HepG2 (cell line): ENCODE data around the gene BCL2L2. TPM values are rescaled to one million over a fixed set of nuclear protein-coding genes. Genes with fewer than 3 reads are reported as not detected.
A peak's percentile ranks its signal among the peaks of the same experiment; 100 is the strongest.

Experiments
- GABPA ChIP-seq, 2 experiments: IDR thresholded peaks; 2 replicates each; pipeline ENCODE4 v1.6.1; 2011 to 2016; ENCODE audit warnings: low read depth in 2 of 2, low read length in 1 of 2, missing biosample characterization in 1 of 2, missing genetic modification characterization in 1 of 2
- JDP2 ChIP-seq: sonication (generic); formaldehyde crosslinking; IDR thresholded peaks from 2 replicates; pipeline ENCODE4 v1.8.1; 2022; ENCODE audit warnings: missing genetic modification reagents, borderline replicate concordance
- JUN ChIP-seq: sonication (generic); formaldehyde crosslinking; IDR thresholded peaks from 2 replicates; pipeline ENCODE4 v1.4.0; 2020; ENCODE audit warnings: mild to moderate bottlenecking, missing genetic modification reagents
- SIX1 ChIP-seq: sonication (generic); formaldehyde crosslinking; IDR thresholded peaks from 2 replicates; pipeline ENCODE4 v1.4.0; 2020; ENCODE audit warnings: missing genetic modification reagents, borderline replicate concordance
- SRSF4 ChIP-seq: fragments of 200-400 bp; formaldehyde crosslinking; IDR thresholded peaks from one replicate; pipeline ENCODE4 v1.6.1; 2018; ENCODE audit warnings: mild to moderate bottlenecking, low read depth, low read length, moderate library complexity; ENCODE audit not compliant: poor library complexity, severe bottlenecking
- ZKSCAN1 ChIP-seq: fragments of 150-350 bp; IDR thresholded peaks from 2 replicates; pipeline ENCODE4 v1.6.1; 2014; ENCODE audit warnings: low read length
- ZNF567 ChIP-seq: sonication (generic); formaldehyde crosslinking; IDR thresholded peaks from 2 replicates; pipeline ENCODE4 v1.8.1; 2023; ENCODE audit warnings: mild to moderate bottlenecking, missing genetic modification reagents, borderline replicate concordance
- ZNF678 ChIP-seq: sonication (generic); formaldehyde crosslinking; IDR thresholded peaks from 2 replicates; pipeline ENCODE4 v1.4.0; 2020; ENCODE audit warnings: mild to moderate bottlenecking, missing genetic modification reagents
- polyA plus RNA-seq, 8 experiments: library from polyadenylated mRNA; depleted of rRNA in 3 of 8; stranded (reverse) in 7 of 8; unstranded in 1 of 8; fragments of >200 nt; fragmentation: Illumina TruSeq in 4 of 8; extraction: Trizol in 4 of 8; gene quantifications; 2 replicates each; pipeline versions ENCODE4 v1.2.1 to v1.2.3, GENCODE V29; 2011 to 2016; ENCODE audit warnings: low read depth in 4 of 8, missing spikeins in 1 of 8, mixed read lengths in 1 of 8; ENCODE audit not compliant: insufficient read depth in 1 of 8
- total RNA-seq, 5 experiments: library from RNA; depleted of rRNA; stranded (reverse); fragments of >200 nt; fragmentation: Illumina TruSeq; extraction: Trizol; gene quantifications; 2 replicates each; pipeline ENCODE4 v1.2.3, GENCODE V29; 2016; ENCODE audit warnings: low read depth in 1 of 5
- TF ChIP-seq, protein P1 (sequence below): sonication (generic); formaldehyde crosslinking; IDR thresholded peaks from 2 replicates; pipeline ENCODE4 v1.5.0; 2020; ENCODE audit warnings: mild to moderate bottlenecking, missing genetic modification reagents
- TF ChIP-seq, protein P2 (sequence below): sonication (generic); formaldehyde crosslinking; IDR thresholded peaks from 2 replicates; pipeline ENCODE4 v1.4.0; 2020; ENCODE audit warnings: mild to moderate bottlenecking, missing genetic modification reagents, borderline replicate concordance
- TF ChIP-seq, protein P3 (sequence below): sonication (generic); formaldehyde crosslinking; conservative IDR thresholded peaks from 2 replicates; pipeline ENCODE4 v1.8.0; 2022; ENCODE audit warnings: missing genetic modification reagents
- TF ChIP-seq, protein P4 (sequence below): IDR thresholded peaks from 2 replicates; pipeline ENCODE4 v1.6.1; 2016; ENCODE audit warnings: control low read depth
- TF ChIP-seq, protein P5 (sequence below): sonication (generic); formaldehyde crosslinking; IDR thresholded peaks from 2 replicates; pipeline ENCODE4 v1.4.0; 2020; ENCODE audit warnings: mild to moderate bottlenecking, missing genetic modification reagents
- TF ChIP-seq, protein P6 (sequence below): IDR thresholded peaks from 2 replicates; pipeline ENCODE4 v1.6.1; 2016; ENCODE audit warnings: low read depth, control low read depth

Gene BCL2L2
- total and polyA plus RNA-seq, 2 of the 13 experiments (the other 11 are each of a cell fraction or from before 2014, with no cell fraction given), result 28.1 to 49.8 TPM

DNA sequence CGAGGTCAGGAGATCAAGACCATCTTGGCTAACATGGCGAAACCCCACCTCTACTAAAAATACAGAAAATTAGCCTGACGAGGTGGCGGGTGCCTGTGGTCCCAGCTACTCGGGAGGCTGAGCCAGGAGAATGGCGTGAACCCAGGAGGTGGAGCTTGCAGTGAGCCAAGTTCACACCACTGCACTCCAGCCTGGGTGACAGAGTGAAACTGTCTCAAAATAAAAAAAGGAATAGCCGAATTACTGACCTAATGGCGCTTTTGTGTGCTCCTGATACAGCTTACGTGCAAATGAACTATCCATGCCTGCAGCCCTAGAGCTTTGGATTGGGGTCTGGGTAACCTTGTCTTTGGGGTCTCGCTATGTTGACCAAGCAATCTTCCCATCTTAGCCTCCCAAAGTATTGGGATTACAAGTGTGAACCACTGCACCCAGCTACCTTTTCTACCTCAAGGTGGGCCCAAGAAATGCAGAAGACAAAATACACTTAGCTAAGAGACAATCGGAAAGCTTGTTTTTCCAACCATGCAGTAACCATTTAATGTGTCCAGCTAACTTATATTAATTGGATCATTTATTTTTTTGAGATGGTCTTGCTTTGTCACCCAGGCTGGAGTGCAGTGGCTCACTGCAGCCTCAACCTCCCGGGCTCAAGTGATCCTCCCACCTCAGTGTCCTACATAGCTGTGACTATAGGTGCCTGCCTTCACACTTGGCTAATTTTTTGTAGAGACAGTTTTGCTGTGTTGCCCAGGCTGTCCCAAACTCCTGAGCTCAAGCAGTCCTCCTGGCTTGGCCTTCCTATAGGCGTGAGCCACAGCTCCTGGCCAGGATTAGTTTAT, 20.1 kb downstream of the BCL2L2 start (continued):
- TF ChIP-seq, protein P1, sequence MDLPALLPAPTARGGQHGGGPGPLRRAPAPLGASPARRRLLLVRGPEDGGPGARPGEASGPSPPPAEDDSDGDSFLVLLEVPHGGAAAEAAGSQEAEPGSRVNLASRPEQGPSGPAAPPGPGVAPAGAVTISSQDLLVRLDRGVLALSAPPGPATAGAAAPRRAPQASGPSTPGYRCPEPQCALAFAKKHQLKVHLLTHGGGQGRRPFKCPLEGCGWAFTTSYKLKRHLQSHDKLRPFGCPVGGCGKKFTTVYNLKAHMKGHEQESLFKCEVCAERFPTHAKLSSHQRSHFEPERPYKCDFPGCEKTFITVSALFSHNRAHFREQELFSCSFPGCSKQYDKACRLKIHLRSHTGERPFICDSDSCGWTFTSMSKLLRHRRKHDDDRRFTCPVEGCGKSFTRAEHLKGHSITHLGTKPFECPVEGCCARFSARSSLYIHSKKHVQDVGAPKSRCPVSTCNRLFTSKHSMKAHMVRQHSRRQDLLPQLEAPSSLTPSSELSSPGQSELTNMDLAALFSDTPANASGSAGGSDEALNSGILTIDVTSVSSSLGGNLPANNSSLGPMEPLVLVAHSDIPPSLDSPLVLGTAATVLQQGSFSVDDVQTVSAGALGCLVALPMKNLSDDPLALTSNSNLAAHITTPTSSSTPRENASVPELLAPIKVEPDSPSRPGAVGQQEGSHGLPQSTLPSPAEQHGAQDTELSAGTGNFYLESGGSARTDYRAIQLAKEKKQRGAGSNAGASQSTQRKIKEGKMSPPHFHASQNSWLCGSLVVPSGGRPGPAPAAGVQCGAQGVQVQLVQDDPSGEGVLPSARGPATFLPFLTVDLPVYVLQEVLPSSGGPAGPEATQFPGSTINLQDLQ, result no peak
- TF ChIP-seq, protein P2, sequence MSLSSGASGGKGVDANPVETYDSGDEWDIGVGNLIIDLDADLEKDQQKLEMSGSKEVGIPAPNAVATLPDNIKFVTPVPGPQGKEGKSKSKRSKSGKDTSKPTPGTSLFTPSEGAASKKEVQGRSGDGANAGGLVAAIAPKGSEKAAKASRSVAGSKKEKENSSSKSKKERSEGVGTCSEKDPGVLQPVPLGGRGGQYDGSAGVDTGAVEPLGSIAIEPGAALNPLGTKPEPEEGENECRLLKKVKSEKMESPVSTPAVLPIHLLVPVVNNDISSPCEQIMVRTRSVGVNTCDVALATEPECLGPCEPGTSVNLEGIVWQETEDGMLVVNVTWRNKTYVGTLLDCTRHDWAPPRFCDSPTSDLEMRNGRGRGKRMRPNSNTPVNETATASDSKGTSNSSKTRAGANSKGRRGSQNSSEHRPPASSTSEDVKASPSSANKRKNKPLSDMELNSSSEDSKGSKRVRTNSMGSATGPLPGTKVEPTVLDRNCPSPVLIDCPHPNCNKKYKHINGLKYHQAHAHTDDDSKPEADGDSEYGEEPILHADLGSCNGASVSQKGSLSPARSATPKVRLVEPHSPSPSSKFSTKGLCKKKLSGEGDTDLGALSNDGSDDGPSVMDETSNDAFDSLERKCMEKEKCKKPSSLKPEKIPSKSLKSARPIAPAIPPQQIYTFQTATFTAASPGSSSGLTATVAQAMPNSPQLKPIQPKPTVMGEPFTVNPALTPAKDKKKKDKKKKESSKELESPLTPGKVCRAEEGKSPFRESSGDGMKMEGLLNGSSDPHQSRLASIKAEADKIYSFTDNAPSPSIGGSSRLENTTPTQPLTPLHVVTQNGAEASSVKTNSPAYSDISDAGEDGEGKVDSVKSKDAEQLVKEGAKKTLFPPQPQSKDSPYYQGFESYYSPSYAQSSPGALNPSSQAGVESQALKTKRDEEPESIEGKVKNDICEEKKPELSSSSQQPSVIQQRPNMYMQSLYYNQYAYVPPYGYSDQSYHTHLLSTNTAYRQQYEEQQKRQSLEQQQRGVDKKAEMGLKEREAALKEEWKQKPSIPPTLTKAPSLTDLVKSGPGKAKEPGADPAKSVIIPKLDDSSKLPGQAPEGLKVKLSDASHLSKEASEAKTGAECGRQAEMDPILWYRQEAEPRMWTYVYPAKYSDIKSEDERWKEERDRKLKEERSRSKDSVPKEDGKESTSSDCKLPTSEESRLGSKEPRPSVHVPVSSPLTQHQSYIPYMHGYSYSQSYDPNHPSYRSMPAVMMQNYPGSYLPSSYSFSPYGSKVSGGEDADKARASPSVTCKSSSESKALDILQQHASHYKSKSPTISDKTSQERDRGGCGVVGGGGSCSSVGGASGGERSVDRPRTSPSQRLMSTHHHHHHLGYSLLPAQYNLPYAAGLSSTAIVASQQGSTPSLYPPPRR (CRISPR knock-in tag), result no peak
- no peak for TF ChIP-seq GABPA (IDR thresholded peaks at IDR 0.05; ENCODE audit: low read depth, low read length)
- TF ChIP-seq GABPA (CRISPR knock-in tag; IDR thresholded peaks at IDR 0.05; ENCODE audit: low read depth), result no peak
- no peak for TF ChIP-seq JUN (CRISPR knock-in tag)
- TF ChIP-seq, protein P3, sequence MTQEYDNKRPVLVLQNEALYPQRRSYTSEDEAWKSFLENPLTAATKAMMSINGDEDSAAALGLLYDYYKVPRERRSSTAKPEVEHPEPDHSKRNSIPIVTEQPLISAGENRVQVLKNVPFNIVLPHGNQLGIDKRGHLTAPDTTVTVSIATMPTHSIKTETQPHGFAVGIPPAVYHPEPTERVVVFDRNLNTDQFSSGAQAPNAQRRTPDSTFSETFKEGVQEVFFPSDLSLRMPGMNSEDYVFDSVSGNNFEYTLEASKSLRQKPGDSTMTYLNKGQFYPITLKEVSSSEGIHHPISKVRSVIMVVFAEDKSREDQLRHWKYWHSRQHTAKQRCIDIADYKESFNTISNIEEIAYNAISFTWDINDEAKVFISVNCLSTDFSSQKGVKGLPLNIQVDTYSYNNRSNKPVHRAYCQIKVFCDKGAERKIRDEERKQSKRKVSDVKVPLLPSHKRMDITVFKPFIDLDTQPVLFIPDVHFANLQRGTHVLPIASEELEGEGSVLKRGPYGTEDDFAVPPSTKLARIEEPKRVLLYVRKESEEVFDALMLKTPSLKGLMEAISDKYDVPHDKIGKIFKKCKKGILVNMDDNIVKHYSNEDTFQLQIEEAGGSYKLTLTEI (CRISPR knock-in tag), result no peak
- 0 out of 2 replicates have a peak, but pooled peaks have one; percentile 10 for TF ChIP-seq SIX1 (CRISPR knock-in tag)
- TF ChIP-seq, protein P4, sequence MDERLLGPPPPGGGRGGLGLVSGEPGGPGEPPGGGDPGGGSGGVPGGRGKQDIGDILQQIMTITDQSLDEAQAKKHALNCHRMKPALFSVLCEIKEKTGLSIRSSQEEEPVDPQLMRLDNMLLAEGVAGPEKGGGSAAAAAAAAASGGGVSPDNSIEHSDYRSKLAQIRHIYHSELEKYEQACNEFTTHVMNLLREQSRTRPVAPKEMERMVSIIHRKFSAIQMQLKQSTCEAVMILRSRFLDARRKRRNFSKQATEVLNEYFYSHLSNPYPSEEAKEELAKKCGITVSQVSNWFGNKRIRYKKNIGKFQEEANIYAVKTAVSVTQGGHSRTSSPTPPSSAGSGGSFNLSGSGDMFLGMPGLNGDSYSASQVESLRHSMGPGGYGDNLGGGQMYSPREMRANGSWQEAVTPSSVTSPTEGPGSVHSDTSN, result no peak
- no peak; the same call in 1 of the 2 replicates for TF ChIP-seq JDP2 (CRISPR knock-in tag)
- TF ChIP-seq, protein P5, sequence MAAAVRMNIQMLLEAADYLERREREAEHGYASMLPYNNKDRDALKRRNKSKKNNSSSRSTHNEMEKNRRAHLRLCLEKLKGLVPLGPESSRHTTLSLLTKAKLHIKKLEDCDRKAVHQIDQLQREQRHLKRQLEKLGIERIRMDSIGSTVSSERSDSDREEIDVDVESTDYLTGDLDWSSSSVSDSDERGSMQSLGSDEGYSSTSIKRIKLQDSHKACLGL, result no peak
- TF ChIP-seq ZKSCAN1, result 0 out of 2 replicates have a peak, but pooled peaks have one; percentile 8
- TF ChIP-seq, protein P6, sequence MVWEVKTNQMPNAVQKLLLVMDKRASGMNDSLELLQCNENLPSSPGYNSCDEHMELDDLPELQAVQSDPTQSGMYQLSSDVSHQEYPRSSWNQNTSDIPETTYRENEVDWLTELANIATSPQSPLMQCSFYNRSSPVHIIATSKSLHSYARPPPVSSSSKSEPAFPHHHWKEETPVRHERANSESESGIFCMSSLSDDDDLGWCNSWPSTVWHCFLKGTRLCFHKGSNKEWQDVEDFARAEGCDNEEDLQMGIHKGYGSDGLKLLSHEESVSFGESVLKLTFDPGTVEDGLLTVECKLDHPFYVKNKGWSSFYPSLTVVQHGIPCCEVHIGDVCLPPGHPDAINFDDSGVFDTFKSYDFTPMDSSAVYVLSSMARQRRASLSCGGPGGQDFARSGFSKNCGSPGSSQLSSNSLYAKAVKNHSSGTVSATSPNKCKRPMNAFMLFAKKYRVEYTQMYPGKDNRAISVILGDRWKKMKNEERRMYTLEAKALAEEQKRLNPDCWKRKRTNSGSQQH (CRISPR knock-in tag), result no peak
- peak; percentile 59 for TF ChIP-seq SRSF4
- no peak for TF ChIP-seq ZNF678 (CRISPR knock-in tag)
- TF ChIP-seq ZNF567 (CRISPR knock-in tag), result no peak
